GM18505 (cell line): Measurements from ENCODE around the gene TRAPPC4.
"Not testable (repeated sequence)": the region's sequence is repeated elsewhere in the genome, so short reads cannot be mapped to it uniquely, and the experiment has no call there.

Source experiments
- ATAC-seq: cut with Tn5 transposase; IDR thresholded peaks from one replicate; pipeline ENCODE4 v1.9.1; 2021; ENCODE audit not compliant: unreplicated experiment
- POLR2A ChIP-seq: IDR thresholded peaks from 4 replicates; pipeline ENCODE4 v1.6.1; 2011; ENCODE audit warnings: borderline replicate concordance; ENCODE audit not compliant: insufficient read depth, insufficient read length; ENCODE audit errors: extremely low read depth

Gene TRAPPC4

DNA sequence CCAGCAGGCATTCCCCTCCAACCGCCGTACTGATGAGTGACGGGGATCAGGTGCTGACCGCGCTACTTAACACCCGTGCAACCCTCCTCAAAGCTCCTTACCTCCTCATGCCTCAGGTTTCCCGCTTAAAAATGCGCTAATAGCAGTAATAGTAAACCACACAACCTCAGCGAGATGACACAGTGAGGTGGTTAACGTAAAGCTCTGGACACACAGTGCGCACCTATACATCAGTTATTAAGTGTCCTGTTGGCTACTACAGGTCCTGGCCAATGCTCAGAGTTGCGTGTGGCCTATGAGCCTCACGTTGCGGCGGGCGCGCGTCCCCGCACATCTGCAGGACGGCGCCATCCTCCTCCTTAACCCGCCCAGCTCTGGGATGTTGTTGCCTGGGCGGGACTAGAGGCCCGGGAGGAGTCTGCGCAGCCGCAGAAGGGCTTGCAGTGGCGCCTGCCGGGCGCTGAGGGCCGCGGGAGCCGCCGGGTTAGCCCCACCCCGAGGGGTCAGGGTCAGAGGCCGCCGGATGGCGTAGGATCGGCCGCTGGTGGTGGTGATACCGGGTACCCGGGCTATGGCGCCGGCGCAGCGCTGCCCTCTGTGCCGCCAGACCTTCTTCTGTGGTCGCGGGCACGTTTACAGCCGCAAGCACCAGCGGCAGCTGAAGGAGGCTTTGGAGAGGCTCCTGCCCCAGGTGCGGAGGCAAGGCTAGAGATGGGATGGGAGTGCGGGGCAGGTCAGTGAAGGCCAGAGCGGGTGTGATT, 20.8 kb upstream of the TRAPPC4 start, which contains the start of gene CENATAC:
TSS of gene CENATAC (plus strand) at position 512 of the 761 bp plus-strand sequence. CDS start at position 572, 60 bp downstream.
- peak; percentile 94 for ATAC-seq
- peak; percentile 82 for TF ChIP-seq POLR2A

GRCh38 chr11:118998388-118998717, 20.2 kb upstream of the TRAPPC4 start:
- no peak for TF ChIP-seq POLR2A
- ATAC-seq: no peak

DNA sequence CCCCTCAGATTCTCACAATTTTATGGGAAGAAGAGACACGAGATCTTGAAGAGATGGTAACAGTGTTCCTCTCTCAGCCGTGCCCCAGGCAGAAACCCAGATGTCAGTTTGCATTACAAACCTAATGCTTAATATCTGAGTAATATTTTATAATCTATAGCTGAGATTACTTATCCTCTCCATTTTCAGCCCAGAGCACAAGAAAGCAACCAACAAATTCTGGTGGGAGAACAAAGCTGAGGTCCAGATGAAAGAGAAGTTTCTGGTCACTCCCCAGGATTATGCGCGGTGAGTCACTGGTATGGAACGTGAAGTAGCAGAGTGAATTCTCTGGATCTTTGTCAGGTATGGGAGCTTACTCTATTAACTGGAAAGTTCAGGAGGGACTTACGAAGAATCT, 19.7 kb upstream of the TRAPPC4 start:
- ATAC-seq: no peak
- no peak for TF ChIP-seq POLR2A

GRCh38 chr11:119000906-119001305, 17.7 kb upstream of the TRAPPC4 start:
- no peak for ATAC-seq
- TF ChIP-seq POLR2A: no peak

DNA sequence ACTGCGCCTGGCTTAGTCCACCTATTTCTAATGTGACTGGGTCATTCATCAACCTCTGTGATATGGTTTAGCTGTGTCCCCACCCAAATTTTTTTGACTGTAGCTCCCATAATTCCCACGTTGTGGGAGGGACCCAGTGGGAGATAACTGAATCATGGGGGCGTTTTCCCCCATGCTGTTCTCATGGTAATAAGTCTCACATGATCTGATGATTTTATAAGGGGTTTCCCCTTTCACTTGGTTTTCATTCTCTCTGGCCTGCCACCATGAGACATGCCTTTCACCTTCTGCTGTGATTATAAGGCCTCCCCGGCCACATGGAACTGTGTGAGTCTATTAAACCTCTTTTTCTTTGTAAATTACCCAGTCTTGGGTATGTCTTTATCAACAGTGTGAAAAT, 11.9 kb upstream of the TRAPPC4 start:
- no peak for ATAC-seq
- TF ChIP-seq POLR2A: no peak

GRCh38 chr11:119011476-119012053, 7.0 kb upstream of the TRAPPC4 start:
- no peak for TF ChIP-seq POLR2A
- ATAC-seq: no peak

DNA sequence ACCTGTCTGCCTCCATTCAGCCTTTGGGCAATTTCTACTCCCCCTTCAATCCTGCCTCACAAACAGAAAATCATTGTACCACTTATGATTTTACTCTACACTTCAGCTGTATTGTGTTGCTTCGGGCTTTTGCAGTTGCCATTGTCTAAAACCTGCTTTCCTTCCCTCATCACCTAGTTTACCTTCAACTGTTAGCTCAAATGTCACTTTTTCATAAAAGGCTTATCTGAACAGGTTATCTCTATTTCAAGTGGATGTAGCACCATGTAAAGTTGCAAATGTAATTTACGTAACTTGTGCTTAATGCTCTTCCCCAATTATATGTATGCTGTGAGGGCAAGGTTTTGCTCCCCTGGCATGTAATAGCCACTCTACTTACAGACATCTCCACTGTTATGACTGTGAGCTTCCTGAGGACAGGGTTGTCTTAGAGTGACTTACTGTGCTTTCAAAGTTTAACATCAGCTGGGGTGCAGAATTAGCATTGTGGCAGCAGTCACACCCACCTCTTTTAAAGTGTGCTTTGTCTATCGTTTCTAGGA, 5.9 kb upstream of the TRAPPC4 start:
- ATAC-seq: no peak
- no peak for TF ChIP-seq POLR2A

DNA sequence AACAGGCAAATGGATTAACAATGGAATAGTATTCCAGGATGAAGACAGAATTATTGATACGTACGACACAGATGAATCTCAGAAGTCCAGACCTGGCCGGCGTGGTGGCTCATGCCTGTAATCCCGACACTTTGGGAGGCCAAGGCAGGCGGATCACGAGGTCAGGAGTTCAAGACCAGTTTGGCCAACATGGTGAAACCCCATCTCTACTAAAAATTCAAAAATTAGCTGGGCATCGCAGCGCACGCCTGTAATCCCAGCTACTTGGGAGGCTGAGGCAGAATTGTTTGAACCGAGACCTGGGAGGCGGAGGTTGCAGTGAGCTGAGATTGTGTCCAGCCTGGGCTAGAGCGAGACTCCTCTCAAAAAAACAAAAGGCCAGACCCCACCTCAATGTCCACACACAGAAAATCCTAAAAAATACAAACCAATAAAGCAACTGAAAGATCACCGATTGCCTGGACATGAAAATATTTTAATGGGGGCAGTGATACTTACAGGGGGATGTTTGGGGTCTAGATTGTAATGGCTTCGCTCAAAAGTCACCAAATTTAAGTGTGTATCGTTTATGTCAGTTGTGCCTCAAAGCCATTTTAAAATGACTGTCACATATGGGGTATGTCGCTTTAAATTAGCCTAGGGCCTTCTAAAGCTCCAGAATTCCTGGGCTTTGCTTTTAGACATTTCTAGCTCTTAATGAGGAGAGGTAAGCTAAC, 4.2 kb upstream of the TRAPPC4 start:
- TF ChIP-seq POLR2A: no peak
- no peak for ATAC-seq

DNA sequence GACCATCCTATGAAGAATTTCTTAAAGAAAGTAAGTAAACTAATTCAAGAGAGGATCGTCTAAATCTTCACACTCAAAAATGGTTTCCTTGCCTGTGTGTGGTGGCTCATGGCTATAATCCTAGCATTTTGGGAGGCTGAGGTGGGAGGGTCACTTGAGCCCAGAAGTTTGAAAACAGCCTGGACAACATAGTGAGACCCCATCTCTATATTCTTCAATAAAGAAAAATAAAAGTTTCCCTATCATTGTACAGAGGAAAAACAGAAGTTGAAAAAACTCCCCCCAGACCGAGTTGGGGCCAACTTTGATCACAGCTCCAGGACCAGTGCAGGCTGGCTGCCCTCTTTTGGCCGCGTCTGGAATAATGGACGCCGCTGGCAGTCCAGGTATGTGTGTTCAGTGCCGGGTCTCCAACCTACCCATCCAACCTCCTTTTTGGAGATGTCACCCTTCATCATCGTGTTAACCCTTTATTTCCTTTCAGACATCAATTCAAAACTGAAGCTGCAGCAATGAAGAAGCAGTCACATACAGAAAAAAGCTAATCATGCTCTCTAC, 3.4 kb upstream of the TRAPPC4 start:
- TF ChIP-seq POLR2A: peak; percentile 42
- ATAC-seq: no peak

DNA sequence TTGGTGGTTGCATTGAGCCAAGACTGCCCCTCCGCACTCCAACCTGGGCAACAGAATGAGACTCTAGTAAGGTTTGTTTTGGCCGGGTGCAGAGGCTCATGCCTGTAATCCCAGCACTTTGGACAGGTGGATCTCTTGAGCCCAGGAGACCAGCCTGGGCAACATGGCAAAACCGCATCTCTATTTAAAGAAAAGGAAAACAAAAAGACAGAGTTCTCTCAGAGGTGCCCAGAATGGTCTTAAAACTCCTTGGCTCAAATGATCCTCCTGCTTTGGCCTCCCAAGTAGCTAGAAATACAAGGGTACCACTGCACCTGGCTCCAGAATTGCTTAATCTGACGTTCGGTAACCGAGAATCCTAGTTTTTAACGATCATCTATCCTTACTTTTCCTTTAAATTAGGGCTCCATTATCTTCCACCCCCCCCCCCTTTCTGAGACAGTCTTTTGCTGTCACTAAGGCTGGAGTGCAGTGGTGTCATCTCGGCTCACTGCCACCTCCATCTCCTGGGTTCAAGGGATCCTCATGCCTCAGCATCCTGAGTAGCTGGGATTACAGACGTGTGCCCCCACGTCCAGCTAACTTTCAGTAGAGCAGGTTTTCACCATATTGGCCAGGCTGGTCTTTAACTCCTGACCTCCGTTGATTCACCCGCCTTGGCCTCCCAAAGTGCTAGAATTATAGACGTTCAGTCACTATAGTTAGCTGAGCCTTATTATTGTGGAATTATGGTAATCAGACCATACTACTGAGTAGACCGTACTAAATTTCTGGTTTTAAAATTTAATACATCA, 2.2 kb upstream of the TRAPPC4 start:
- no peak for ATAC-seq
- no peak for TF ChIP-seq POLR2A

- not testable (repeated sequence) for ATAC-seq
These were observed 1.2 kb upstream of the TRAPPC4 start for GRCh38 chr11:119017377-119017776.

- TF ChIP-seq POLR2A: no peak
- ATAC-seq: no peak
These were observed 1.4 kb downstream of the TRAPPC4 start for GRCh38 chr11:119019996-119020395.

DNA sequence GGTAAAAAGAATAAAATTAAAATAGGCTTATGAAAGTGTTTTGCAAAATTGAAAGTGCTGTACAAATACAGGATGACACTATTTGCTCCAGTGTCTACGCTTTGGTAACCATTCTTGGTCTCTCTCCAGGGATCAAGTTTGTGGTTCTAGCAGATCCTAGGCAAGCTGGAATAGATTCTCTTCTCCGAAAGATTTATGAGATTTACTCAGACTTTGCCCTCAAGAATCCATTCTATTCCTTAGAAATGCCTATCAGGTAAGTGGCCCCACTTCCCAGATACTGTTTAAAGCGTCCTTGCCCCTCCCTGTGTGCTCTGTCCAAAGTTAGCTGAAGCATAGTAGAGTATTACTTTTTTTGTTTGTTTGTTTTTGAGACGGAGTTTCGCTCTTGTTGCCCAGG, 3.1 kb downstream of the TRAPPC4 start:
- no peak for TF ChIP-seq POLR2A
- ATAC-seq: no peak
